ENCODE data around the gene NOLC1.

DNA sequence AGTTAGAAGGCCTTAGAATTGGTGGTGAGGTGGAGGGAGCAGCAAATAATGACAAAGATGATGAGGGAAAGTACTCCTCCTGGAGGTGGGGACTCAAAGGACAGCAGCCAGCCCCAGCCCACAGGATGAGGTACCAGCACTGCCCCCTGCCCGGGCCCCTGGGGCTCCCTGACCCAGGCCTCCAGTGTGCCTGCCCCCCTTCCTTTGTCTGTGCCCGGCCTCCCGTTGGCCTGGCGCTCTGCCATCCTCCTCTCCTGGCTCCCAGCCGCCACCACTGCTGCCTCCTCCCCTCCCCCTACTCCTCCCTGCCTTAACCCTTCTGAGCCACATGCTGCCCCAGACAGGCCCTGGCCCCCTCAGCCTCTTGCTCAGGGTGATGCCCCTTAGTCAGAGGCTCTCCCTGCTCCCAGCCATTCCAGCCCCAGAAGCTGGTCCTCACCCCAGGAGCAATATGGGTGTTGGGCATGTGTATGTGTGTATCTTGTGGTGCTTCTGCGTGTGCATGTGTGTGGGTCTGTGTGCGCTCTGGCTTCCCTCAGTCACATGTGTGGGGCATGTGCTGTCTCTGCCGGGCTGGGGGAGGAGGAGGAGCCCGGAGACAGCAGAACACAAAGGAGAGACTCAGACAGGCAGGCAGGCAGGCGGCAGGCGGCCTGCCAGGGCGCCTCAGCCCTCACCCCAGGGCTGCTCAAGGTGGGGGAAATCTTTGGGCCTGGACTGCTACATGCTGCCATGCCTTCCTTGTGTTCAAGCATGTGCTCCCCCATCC is 34.6 kb upstream of the NOLC1 start:
- TF ChIP-seq, protein P1, sequence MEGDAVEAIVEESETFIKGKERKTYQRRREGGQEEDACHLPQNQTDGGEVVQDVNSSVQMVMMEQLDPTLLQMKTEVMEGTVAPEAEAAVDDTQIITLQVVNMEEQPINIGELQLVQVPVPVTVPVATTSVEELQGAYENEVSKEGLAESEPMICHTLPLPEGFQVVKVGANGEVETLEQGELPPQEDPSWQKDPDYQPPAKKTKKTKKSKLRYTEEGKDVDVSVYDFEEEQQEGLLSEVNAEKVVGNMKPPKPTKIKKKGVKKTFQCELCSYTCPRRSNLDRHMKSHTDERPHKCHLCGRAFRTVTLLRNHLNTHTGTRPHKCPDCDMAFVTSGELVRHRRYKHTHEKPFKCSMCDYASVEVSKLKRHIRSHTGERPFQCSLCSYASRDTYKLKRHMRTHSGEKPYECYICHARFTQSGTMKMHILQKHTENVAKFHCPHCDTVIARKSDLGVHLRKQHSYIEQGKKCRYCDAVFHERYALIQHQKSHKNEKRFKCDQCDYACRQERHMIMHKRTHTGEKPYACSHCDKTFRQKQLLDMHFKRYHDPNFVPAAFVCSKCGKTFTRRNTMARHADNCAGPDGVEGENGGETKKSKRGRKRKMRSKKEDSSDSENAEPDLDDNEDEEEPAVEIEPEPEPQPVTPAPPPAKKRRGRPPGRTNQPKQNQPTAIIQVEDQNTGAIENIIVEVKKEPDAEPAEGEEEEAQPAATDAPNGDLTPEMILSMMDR (IDR thresholded peaks at IDR 0.05; ENCODE audit: insufficient read depth, low read length, poor library complexity, severe bottlenecking): no peak
- TF ChIP-seq EZH2phosphoT487 (conservative IDR thresholded peaks at IDR 0.05; ENCODE audit: low read length): no peak

Measured in SU-DHL-6 (cell line).